ENCODE results near the gene USP49. TPM values are rescaled to one million over a fixed set of nuclear protein-coding genes. Genes with fewer than 3 reads are reported as not detected.

The USP49 gene
- total and polyA plus RNA-seq, 2 of the 4 experiments (the other 2 are of a cell fraction), result 1.4 to 2.1 TPM

- Histone ChIP-seq H3K56ac (ENCODE audit: extremely low read depth, insufficient read depth, low read length) (no peak overlapping the region), H3K36me3 (ENCODE audit: control insufficient read depth, insufficient read depth, low read length) (peaks cover 7% of the 10 kb centered on the region), H3K9me3 (ENCODE audit: control insufficient read depth, insufficient read depth, low read length) (no peaks in the 10 kb centered on the region), H4K8ac (ENCODE audit: low read depth in 2 of 2, low read length in 2 of 2) (no peak overlapping the region), H3K4me1 (ENCODE audit: control insufficient read depth, insufficient read depth, low read length) (peaks cover 11% of the 10 kb centered on the region), H2BK120ac (ENCODE audit: low read depth, low read length) (no peak overlapping the region), H3K27ac (ENCODE audit: insufficient read depth, low read length) (no peak overlapping the region), H3K4me3 (ENCODE audit: insufficient read depth, low read depth, low read length) (no peak overlapping the region), H3K4ac (ENCODE audit: low read depth, low read length) (no peak overlapping the region), H3K23ac (ENCODE audit: low read depth, low read length) (no peak overlapping the region), H2BK15ac (ENCODE audit: low read depth, low read length) (no peak overlapping the region), H3K9me1 (ENCODE audit: insufficient read depth, low read length) (peaks cover 3% of the 10 kb centered on the region; the same call in 1 of the 2 replicates), H4K91ac (ENCODE audit: insufficient read depth, low read depth, low read length) (no peak overlapping the region), H3K4me2 (ENCODE audit: low read depth, low read length) (no peak overlapping the region), H3K14ac (replicated peaks; ENCODE audit: low read depth, low read length) (no peak overlapping the region), H2AFZ (replicated peaks; ENCODE audit: low read length, poor library complexity) (no peak overlapping the region), H4K5ac (ENCODE audit: low read depth, low read length) (no peak overlapping the region), H3K9ac (ENCODE audit: low read depth, low read length) (no peak overlapping the region), H2AK9ac (replicated peaks; ENCODE audit: low read depth, low read length, poor library complexity) (no peak overlapping the region), H2BK20ac (ENCODE audit: low read depth, low read length) (no peak overlapping the region), H4K20me1 (ENCODE audit: insufficient read depth, low read length) (no peaks in the 10 kb centered on the region), H3K27me3 (ENCODE audit: control insufficient read depth, insufficient read depth, low read length) (no peaks in the 10 kb centered on the region), H3K79me1 (ENCODE audit: low read depth in 1 of 2, low read length in 2 of 2) (peaks cover 16 to 40% of the 10 kb centered on the region in 2 experiments), H2BK5ac (ENCODE audit: low read depth, low read length, poor library complexity, severe bottlenecking) (no peak overlapping the region), H2AK5ac (ENCODE audit: low read depth, low read length) (no peak overlapping the region), H3K18ac (ENCODE audit: low read depth, low read length) (no peak overlapping the region)
- CTCF ChIA-PET, result no interaction called here
- POLR2A ChIA-PET (ENCODE audit: unreplicated experiment), result no interaction called here
- DNase-seq, result no peak
- TF ChIP-seq MAZ (IDR thresholded peaks at IDR 0.05; ENCODE audit: borderline replicate concordance, low read depth, low read length), result no peak
- no peak for TF ChIP-seq USF2 (IDR thresholded peaks at IDR 0.05; ENCODE audit: low read depth, low read length)
- intact Hi-C loops (cut with micrococcal nuclease), result loop anchor here (5.0 to 10.0 kb wide), 3 partner anchors 153 to 430 kb away; partner anchors contain the start of gene MRPS10
- no peak for ATAC-seq (ENCODE audit: low read depth)
- in situ Hi-C loops (cut with MboI; ENCODE audit: low sequenced_read_pairs), result loop anchor here (5.0 to 10.0 kb wide), 2 partner anchors 150 to 263 kb away; no protein-coding TSS in a partner anchor
- whole genome bisulfite sequencing, 2 experiments (ENCODE audit: extremely low coverage in 2 of 2, insufficient read length in 1 of 2), result no CpG with 5 or more reads among the region's 5 CpGs
- no TSS peak for BruUV-seq (replicated peaks)
- dilution Hi-C loops (cut with HindIII; ENCODE audit: low sequenced_read_pairs, unreplicated experiment), result no loop called here
Observed at GRCh38 chr6:41784581-41785171, 110.5 kb downstream of the USP49 start.

Measured in IMR-90 (cell line).